Keratinocyte (primary cell): ENCODE results near the gene DENND6A. TPM values are rescaled to one million over a fixed set of nuclear protein-coding genes. Genes with fewer than 3 reads are reported as not detected.

Source experiments
- DNase-seq: peaks from one replicate; pipeline ENCODE4 v3.0.0-alpha.2; 2011; ENCODE audit warnings: low read depth, missing footprints, low spot score
- FAIRE-seq: peaks from 2 replicates; lab custom pipeline; 2011; peaks lifted over from hg19 to GRCh38; lab: Jason Lieb, UNC
- H2AFZ ChIP-seq: 2 replicates; pipeline ENCODE4 v1.6.0; 2012; ENCODE audit warnings: low read length, control low read depth, inconsistent platforms; ENCODE audit not compliant: control insufficient read depth
- H3K27ac ChIP-seq: 2 replicates; pipeline ENCODE4 v1.5.1; 2011; ENCODE audit warnings: low read length; ENCODE audit not compliant: control insufficient read depth, insufficient read depth
- H3K27me3 ChIP-seq: 3 replicates; pipeline ENCODE4 v1.6.0; 2011; ENCODE audit warnings: low read length; ENCODE audit not compliant: control insufficient read depth, insufficient read depth; ENCODE audit errors: extremely low read depth
- H3K36me3 ChIP-seq, 2 experiments: 2 replicates in 1 of 2; 3 replicates in 1 of 2; pipeline ENCODE4 v1.5.1; 2011; ENCODE audit warnings: low read length in 2 of 2, mild to moderate bottlenecking in 1 of 2; ENCODE audit not compliant: control insufficient read depth in 2 of 2, insufficient read depth in 2 of 2; ENCODE audit errors: extremely low read depth in 1 of 2
- H3K4me1 ChIP-seq: 3 replicates; pipeline ENCODE4 v1.5.1; 2011; ENCODE audit warnings: low read length; ENCODE audit not compliant: control insufficient read depth, insufficient read depth; ENCODE audit errors: extremely low read depth
- H3K4me2 ChIP-seq: 3 replicates; pipeline ENCODE4 v1.6.0; 2011; ENCODE audit warnings: low read depth, low read length; ENCODE audit not compliant: control insufficient read depth, insufficient read depth; ENCODE audit errors: extremely low read depth
- H3K4me3 ChIP-seq, 3 experiments: fragments of 200-600 bp in 1 of 3; sonication (generic) in 1 of 3; 2 replicates in 2 of 3; 3 replicates in 1 of 3; pipeline ENCODE4 v1.5.1; 2011 to 2016; ENCODE audit warnings: low read length in 3 of 3, mild to moderate bottlenecking in 3 of 3, control low read depth in 2 of 3, inconsistent platforms in 1 of 3, low read depth in 1 of 3, mixed read lengths in 1 of 3, mixed run types in 1 of 3, moderate library complexity in 1 of 3; ENCODE audit not compliant: control insufficient read depth in 2 of 3, insufficient read depth in 2 of 3; ENCODE audit errors: extremely low read depth in 1 of 3
- H3K79me2 ChIP-seq: 2 replicates; pipeline ENCODE4 v1.6.0; 2012; ENCODE audit warnings: low read length; ENCODE audit not compliant: control insufficient read depth, insufficient read depth
- H3K9ac ChIP-seq: 3 replicates; pipeline ENCODE4 v1.6.0; 2011; ENCODE audit warnings: low read length; ENCODE audit not compliant: control insufficient read depth, insufficient read depth; ENCODE audit errors: extremely low read depth
- H3K9me1 ChIP-seq: 3 replicates; pipeline ENCODE4 v1.6.0; 2011; ENCODE audit warnings: low read length; ENCODE audit not compliant: control insufficient read depth, insufficient read depth; ENCODE audit errors: extremely low read depth
- H3K9me3 ChIP-seq: 2 replicates; pipeline ENCODE4 v1.5.1; 2012; ENCODE audit warnings: low read depth, low read length; ENCODE audit not compliant: control insufficient read depth
- H4K20me1 ChIP-seq: 3 replicates; pipeline ENCODE4 v1.6.0; 2011; ENCODE audit warnings: low read length; ENCODE audit not compliant: control insufficient read depth, insufficient read depth; ENCODE audit errors: extremely low read depth
- CTCF ChIP-seq, 3 experiments: IDR thresholded peaks in 1 of 3; conservative IDR thresholded peaks in 1 of 3; optimal IDR thresholded peaks in 1 of 3; 2 replicates in 2 of 3; 3 replicates in 1 of 3; pipeline versions ENCODE3 to v1.5.1; 2011; ENCODE audit warnings: low read length in 3 of 3, mild to moderate bottlenecking in 3 of 3, moderate library complexity in 2 of 3, control low read depth in 1 of 3, inconsistent platforms in 1 of 3; ENCODE audit not compliant: insufficient read depth in 2 of 3; ENCODE audit errors: extremely low read depth in 1 of 3
- EZH2 ChIP-seq: IDR thresholded peaks from one replicate; pipeline ENCODE4 v1.6.1; 2012; ENCODE audit warnings: inconsistent platforms, mild to moderate bottlenecking, low read length, moderate library complexity
- dilution Hi-C: fragments of 300-500 bp; cut with MboI; formaldehyde crosslinking; loops from one replicate; pipeline ENCODE4 v1.7.0; 2020; ENCODE audit warnings: low sequenced_read_pairs; ENCODE audit not compliant: extremely low pct_ligation_motif_present
- polyA plus RNA-seq, 5 experiments: library from polyadenylated mRNA; depleted of rRNA in 3 of 5; stranded (reverse) in 3 of 5; stranded (forward) in 1 of 5; unstranded in 1 of 5; fragments of >200 nt; gene quantifications; 1 replicate in 1 of 5; 2 replicates in 3 of 5; 3 replicates in 1 of 5; pipeline versions ENCODE4 v1.2.1 to v1.2.3, GENCODE V29; 2011 to 2012; ENCODE audit warnings: missing spikeins in 2 of 5, low read depth in 1 of 5, low replicate concordance in 1 of 5

Gene DENND6A
- polyA plus RNA-seq, 1 donor (not counting 4 experiments of a cell fraction or from before 2014, with no cell fraction given): 22.8 TPM

- no peak overlapping the region for H3K9ac ChIP-seq
- no peak for FAIRE-seq
- no peaks in the 10 kb centered on the region for H3K9me3 ChIP-seq
- dilution Hi-C loops: no loop called here
- no peak overlapping the region for H3K4me3 ChIP-seq
- no peak overlapping the region for H3K27ac ChIP-seq
- no peak overlapping the region for H3K4me2 ChIP-seq
- H3K36me3 ChIP-seq: no peaks in the 10 kb centered on the region
- H4K20me1 ChIP-seq: no peaks in the 10 kb centered on the region
- H3K27me3 ChIP-seq: no peaks in the 10 kb centered on the region
- no peak for DNase-seq
- no peaks in the 10 kb centered on the region for H3K9me1 ChIP-seq
- H3K79me2 ChIP-seq: no peaks in the 10 kb centered on the region
- H2AFZ ChIP-seq: no peak overlapping the region
- no peak for TF ChIP-seq CTCF (optimal IDR thresholded peaks at IDR 0.05 in 1 of 3, IDR thresholded peaks at IDR 0.05 in 1 of 3, conservative IDR thresholded peaks at IDR 0.05 in 1 of 3; ENCODE audit: extremely low read depth in 1 of 3, insufficient read depth in 2 of 3, low read length in 3 of 3)
- no peak for TF ChIP-seq EZH2
- H3K4me1 ChIP-seq: peaks cover 21% of the 10 kb centered on the region
Observed at GRCh38 chr3:57699591-57699990, 6.7 kb upstream of the DENND6A start.

- peak; percentile 99 for FAIRE-seq
- no peaks in the 10 kb centered on the region for H3K9me1 ChIP-seq
- H3K27me3 ChIP-seq: no peaks in the 10 kb centered on the region
- peaks cover 34% of the 10 kb centered on the region for H3K4me1 ChIP-seq
- peak overlapping the region; percentile 62 for H2AFZ ChIP-seq
- dilution Hi-C loops: no loop called here
- peak overlapping the region; percentile 63 for H3K4me2 ChIP-seq
- peak overlapping the region; percentile 35 for H3K9ac ChIP-seq
- no peaks in the 10 kb centered on the region for H3K36me3 ChIP-seq
- H3K79me2 ChIP-seq: peaks cover 2% of the 10 kb centered on the region
- no peak overlapping the region for H3K4me3 ChIP-seq
- H3K9me3 ChIP-seq: no peaks in the 10 kb centered on the region
- H4K20me1 ChIP-seq: no peaks in the 10 kb centered on the region
- peak overlapping the region; percentile 76 for H3K27ac ChIP-seq
- TF ChIP-seq CTCF (optimal IDR thresholded peaks at IDR 0.05 in 1 of 3, IDR thresholded peaks at IDR 0.05 in 1 of 3, conservative IDR thresholded peaks at IDR 0.05 in 1 of 3; ENCODE audit: extremely low read depth in 1 of 3, insufficient read depth in 2 of 3, low read length in 3 of 3) (no peak), EZH2 (no peak)
- peak; percentile 76 for DNase-seq
Observed at GRCh38 chr3:57696801-57697321, 4.0 kb upstream of the DENND6A start.
